T-cell (primary cell): Measurements from ENCODE around the gene EFHC1. TPM values are rescaled to one million over a fixed set of nuclear protein-coding genes. Genes with fewer than 3 reads are reported as not detected.
A peak's percentile ranks its signal among the peaks of the same experiment; 100 is the strongest.

Experiments used
- ATAC-seq, 4 experiments: fragments of 200-7000 bp in 3 of 4; fragments of 150-1000 bp in 1 of 4; cut with Tn5 transposase; replicated peaks in 1 of 4; 1 replicate in 3 of 4; 2 replicates in 1 of 4; pipeline ENCODE4 v1.10.0; 2021; ENCODE audit warnings: moderate library complexity in 3 of 4, mild to moderate bottlenecking in 2 of 4, moderate number of reproducible peaks in 1 of 4
- CTCF ChIA-PET, 2 donors: fragments of 300-600 bp; sonication (Branson Sonifier 250); formaldehyde crosslinking; loops; one replicate each; lab custom pipeline; 2022; ENCODE audit warnings: antibody characterized with exemption in 2 of 2; lab: Charles Lee
- POLR2A ChIA-PET, 2 donors: fragments of 300-600 bp; sonication (Branson Sonifier 250); formaldehyde crosslinking; loops; one replicate each; lab custom pipeline; 2022; ENCODE audit warnings: antibody characterized with exemption in 2 of 2; lab: Charles Lee
- DNase-seq, 35 experiments: peaks; one replicate each; pipeline versions ENCODE4 v3.0.0 to v3.0.0-alpha.2; 2013 to 2023
- H3K27ac ChIP-seq: one replicate; pipeline ENCODE4 v1.5.1; 2013; ENCODE audit warnings: low read length
- H3K27me3 ChIP-seq, 2 experiments: replicated peaks in 1 of 2; 1 replicate in 1 of 2; 2 replicates in 1 of 2; pipeline versions ENCODE4 v1.6.1 to v1.7.0; 2013; ENCODE audit warnings: low read length in 1 of 2, mixed read lengths in 1 of 2; ENCODE audit not compliant: control insufficient read depth in 2 of 2, insufficient read depth in 2 of 2; ENCODE audit errors: extremely low read depth in 1 of 2
- H3K36me3 ChIP-seq, 2 donors: 1 replicate in 1 of 2; 2 replicates in 1 of 2; pipeline versions ENCODE4 v1.6.1 to v1.7.0; 2013; ENCODE audit warnings: low read length in 1 of 2; ENCODE audit not compliant: control insufficient read depth in 2 of 2, insufficient read depth in 1 of 2; ENCODE audit errors: extremely low read depth in 1 of 2
- H3K4me1 ChIP-seq, 2 experiments: 1 replicate in 1 of 2; 2 replicates in 1 of 2; pipeline versions ENCODE4 v1.6.1 to v1.7.0; 2013; ENCODE audit warnings: low read length in 2 of 2, mixed read lengths in 1 of 2; ENCODE audit not compliant: insufficient read depth in 2 of 2, control insufficient read depth in 1 of 2; ENCODE audit errors: extremely low read depth in 1 of 2
- H3K4me3 ChIP-seq, 2 donors: 1 replicate in 1 of 2; 2 replicates in 1 of 2; pipeline versions ENCODE4 v1.5.1 to v1.7.0; 2013; ENCODE audit warnings: mild to moderate bottlenecking in 2 of 2, low read length in 1 of 2, moderate library complexity in 1 of 2; ENCODE audit not compliant: control insufficient read depth in 1 of 2; ENCODE audit errors: extremely low read depth in 1 of 2
- H3K9me3 ChIP-seq: 2 replicates; pipeline ENCODE4 v1.7.0; 2013
- H3K27ac Mint-ChIP-seq, 2 donors: one replicate each; pipeline ENCODE4 v1.8.0; 2020 to 2021; ENCODE audit warnings: mild to moderate bottlenecking in 2 of 2, mixed read lengths in 2 of 2
- H3K27me3 Mint-ChIP-seq, 2 donors: one replicate each; pipeline ENCODE4 v1.8.0; 2021 to 2022; ENCODE audit warnings: mixed read lengths in 2 of 2
- H3K36me3 Mint-ChIP-seq: one replicate; pipeline ENCODE4 v1.8.0; 2021; ENCODE audit warnings: mixed read lengths
- H3K4me1 Mint-ChIP-seq, 3 donors: one replicate each; pipeline ENCODE4 v1.8.0; 2020 to 2022; ENCODE audit warnings: mixed read lengths in 3 of 3, mild to moderate bottlenecking in 1 of 3
- H3K4me3 Mint-ChIP-seq, 3 donors: one replicate each; pipeline ENCODE4 v1.8.0; 2020 to 2022; ENCODE audit warnings: mild to moderate bottlenecking in 3 of 3, mixed read lengths in 3 of 3, moderate library complexity in 3 of 3
- H3K9me3 Mint-ChIP-seq, 3 donors: one replicate each; pipeline ENCODE4 v1.8.0; 2020 to 2022; ENCODE audit warnings: mixed read lengths in 3 of 3
- WGBS: methylation state at CpG from one replicate; pipeline ENCODE4 v1.1.5; 2013; ENCODE audit warnings: missing lambda C conversion rate; ENCODE audit not compliant: insufficient coverage; 5-methylcytosine and 5-hydroxymethylcytosine counted together
- total RNA-seq, 35 experiments: library from RNA in 6 of 35; stranded (reverse) in 6 of 35; fragments of 120-200 nt in 1 of 35; gene quantifications; one replicate each; pipeline versions ENCODE4 v1.2.1 to v1.2.4 and lab custom pipeline; 2013 to 2026

The EFHC1 gene
- total RNA-seq (1 to 10 TPM; 4.5 to 8.6 (median 6.2) TPM), total RNA-seq (lab: John Stamatoyannopoulos, UW) (1.4 to 17.8 (median 7.2) reads per million in 29 experiments)
- total RNA-seq (2013), result 6.1 TPM

GRCh38 chr6:52419809-52420667 lies at the start of gene EFHC1:
TSS of gene EFHC1 (plus strand) at chr6:52420342. CDS start at chr6:52420411, 69 bp downstream.
- DNase-seq (peak; percentile 93 to 99 (median 96)), ATAC-seq (peak; percentile 91 to 95 (median 94))
- peaks cover 15 to 20% (median 15%) of the 10 kb centered on the region in 3 donors for H3K4me1 Mint-ChIP-seq
- no peaks in the 10 kb centered on the region for H3K27me3 Mint-ChIP-seq
- Histone ChIP-seq H3K4me3 (peak within 1 kb of the TSS; percentile 60 to 67), H3K27ac (peak within 1 kb of the TSS; percentile 62), H3K4me1 (peaks cover 7 to 17% of the 10 kb centered on the region in 2 experiments), H3K9me3 (no peaks in the 10 kb centered on the region), H3K36me3 (no peaks in the 10 kb centered on the region), H3K27me3 (peaks cover 0 to 8% of the 10 kb centered on the region in 2 experiments)
- ChIA-PET POLR2A (interaction anchor here (0.7 to 1.4 kb wide), 2 partner anchors 20 to 30 kb away, joined by 4 to 7 read pairs; no protein-coding TSS in a partner anchor), CTCF (interaction anchor here (0.6 to 5.6 kb wide), 19 partner anchors 10 to 243 kb away, joined by 3 to 51 read pairs (median 4); partner anchors contain the start of genes MCM3 (in 2 of the 2) and PAQR8 (in 1 of the 2))
- under 1% methylated on average over 44 of the region's 57 CpGs for WGBS
- no peaks in the 10 kb centered on the region for H3K9me3 Mint-ChIP-seq
- H3K4me3 Mint-ChIP-seq, result no peak within 1 kb of the TSS
- no peaks in the 10 kb centered on the region for H3K36me3 Mint-ChIP-seq
- H3K27ac Mint-ChIP-seq, result peak within 1 kb of the TSS in 1 of 2 donors; percentile 66

- Mint-ChIP-seq H3K27ac (peak overlapping the region; percentile 68 to 79), H3K4me3 (no peak overlapping the region), H3K4me1 (peaks cover 88 to 91% (median 89%) of the 10 kb centered on the region in 3 donors), H3K27me3 (no peaks in the 10 kb centered on the region), H3K36me3 (peaks cover 45% of the 10 kb centered on the region), H3K9me3 (peaks cover 0 to 12% (median 10%) of the 10 kb centered on the region in 3 donors)
- Histone ChIP-seq H3K36me3 (peaks cover 0 to 31% of the 10 kb centered on the region in 2 donors), H3K27me3 (no peaks in the 10 kb centered on the region), H3K4me3 (no peak overlapping the region), H3K4me1 (peaks cover 10 to 19% of the 10 kb centered on the region in 2 experiments), H3K27ac (no peak overlapping the region), H3K9me3 (no peaks in the 10 kb centered on the region)
- WGBS, result 86% methylated on average over 1 of the region's 2 CpGs
- DNase-seq, result no peak
- CTCF ChIA-PET, result no interaction called here
- no peak for ATAC-seq
- POLR2A ChIA-PET, result interaction anchor here in 1 of 2 donors (0.6 kb wide), 1 partner anchor 101 kb away, joined by 3 read pairs; no protein-coding TSS in a partner anchor
These were observed 48.4 kb upstream of the EFHC1 start for GRCh38 chr6:52371656-52372191.

- Histone ChIP-seq H3K36me3 (peaks cover 0 to 17% of the 10 kb centered on the region in 2 donors), H3K27ac (no peak overlapping the region), H3K4me1 (peaks cover 19 to 25% of the 10 kb centered on the region in 2 experiments), H3K9me3 (no peaks in the 10 kb centered on the region), H3K27me3 (no peaks in the 10 kb centered on the region), H3K4me3 (no peak overlapping the region)
- DNase-seq, result no peak
- H3K9me3 Mint-ChIP-seq, result peaks cover 0 to 12% (median 10%) of the 10 kb centered on the region in 3 donors
- H3K4me3 Mint-ChIP-seq, result no peak overlapping the region
- peaks cover 88 to 91% (median 89%) of the 10 kb centered on the region in 3 donors for H3K4me1 Mint-ChIP-seq
- 100% methylated on average over 2 of the region's 5 CpGs for WGBS
- no peaks in the 10 kb centered on the region for H3K27me3 Mint-ChIP-seq
- peak overlapping the region; percentile 82 to 87 for H3K27ac Mint-ChIP-seq
- ATAC-seq, result no peak
- ChIA-PET CTCF (no interaction called here), POLR2A (interaction anchor here (0.6 to 0.7 kb wide), 2 partner anchors 22 to 29 kb away, joined by 3 to 10 read pairs; no protein-coding TSS in a partner anchor)
- H3K36me3 Mint-ChIP-seq, result peaks cover 35% of the 10 kb centered on the region
These were observed 46.9 kb upstream of the EFHC1 start for GRCh38 chr6:52373151-52373690.

- H3K27ac ChIP-seq, result no peak overlapping the region
- H3K27me3 Mint-ChIP-seq, result no peaks in the 10 kb centered on the region
- peaks cover 0 to 16% of the 10 kb centered on the region in 2 donors for H3K36me3 ChIP-seq
- H3K36me3 Mint-ChIP-seq, result peaks cover 30% of the 10 kb centered on the region
- DNase-seq (no peak), ATAC-seq (no peak)
- no peak overlapping the region for H3K4me3 ChIP-seq
- CTCF ChIA-PET, result interaction anchor here (0.5 to 1.1 kb wide), 4 partner anchors 9 to 622 kb away, joined by 3 to 6 read pairs (median 4); partner anchors contain the start of gene PAQR8 (in 1 of the 2)
- no peaks in the 10 kb centered on the region for H3K9me3 ChIP-seq
- no CpG with 5 or more reads among the region's 4 CpGs for WGBS
- peak overlapping the region; percentile 82 to 87 for H3K27ac Mint-ChIP-seq
- H3K4me1 ChIP-seq, result peaks cover 23 to 27% of the 10 kb centered on the region in 2 experiments
- no peak overlapping the region for H3K4me3 Mint-ChIP-seq
- no peaks in the 10 kb centered on the region for H3K27me3 ChIP-seq
- H3K4me1 Mint-ChIP-seq, result peaks cover 82 to 87% (median 83%) of the 10 kb centered on the region in 3 donors
- H3K9me3 Mint-ChIP-seq, result peaks cover 0 to 12% (median 10%) of the 10 kb centered on the region in 3 donors
- POLR2A ChIA-PET, result no interaction called here
These were observed 45.9 kb upstream of the EFHC1 start for GRCh38 chr6:52374247-52374646.

- POLR2A ChIA-PET, result no interaction called here
These were observed 44.2 kb upstream of the EFHC1 start for GRCh38 chr6:52375780-52376556.

More at GRCh38 chr6:52375780-52376556, 44.2 kb upstream of the EFHC1 start:
- peak; percentile 85 to 93 (median 90) for ATAC-seq
- 50% methylated on average over 1 of the region's 2 CpGs for WGBS
- CTCF ChIA-PET, result interaction anchor here in 1 of 2 donors (2.4 kb wide), 1 partner anchor 14 kb away, joined by 10 read pairs; no protein-coding TSS in a partner anchor
- H3K9me3 ChIP-seq, result no peaks in the 10 kb centered on the region
- Mint-ChIP-seq H3K36me3 (peaks cover 32% of the 10 kb centered on the region), H3K4me1 (peaks cover 77 to 84% (median 79%) of the 10 kb centered on the region in 3 donors), H3K9me3 (peaks cover 0 to 12% (median 10%) of the 10 kb centered on the region in 3 donors), H3K4me3 (peak overlapping the region; percentile 49 to 52 (median 51)), H3K27ac (peak overlapping the region; percentile 81 to 88), H3K27me3 (no peaks in the 10 kb centered on the region)
- H3K27me3 ChIP-seq, result no peaks in the 10 kb centered on the region
- H3K4me3 ChIP-seq, result no peak overlapping the region
- H3K27ac ChIP-seq, result peak overlapping the region; percentile 26
- peaks cover 34 to 37% of the 10 kb centered on the region in 2 experiments for H3K4me1 ChIP-seq
- peaks cover 0 to 19% of the 10 kb centered on the region in 2 donors for H3K36me3 ChIP-seq
- DNase-seq, result peak in 9 of 35 experiments; percentile 15 to 40 (median 34)
